ENCODE measurements around the gene NEAT1.

NEAT1 gene

DNA sequence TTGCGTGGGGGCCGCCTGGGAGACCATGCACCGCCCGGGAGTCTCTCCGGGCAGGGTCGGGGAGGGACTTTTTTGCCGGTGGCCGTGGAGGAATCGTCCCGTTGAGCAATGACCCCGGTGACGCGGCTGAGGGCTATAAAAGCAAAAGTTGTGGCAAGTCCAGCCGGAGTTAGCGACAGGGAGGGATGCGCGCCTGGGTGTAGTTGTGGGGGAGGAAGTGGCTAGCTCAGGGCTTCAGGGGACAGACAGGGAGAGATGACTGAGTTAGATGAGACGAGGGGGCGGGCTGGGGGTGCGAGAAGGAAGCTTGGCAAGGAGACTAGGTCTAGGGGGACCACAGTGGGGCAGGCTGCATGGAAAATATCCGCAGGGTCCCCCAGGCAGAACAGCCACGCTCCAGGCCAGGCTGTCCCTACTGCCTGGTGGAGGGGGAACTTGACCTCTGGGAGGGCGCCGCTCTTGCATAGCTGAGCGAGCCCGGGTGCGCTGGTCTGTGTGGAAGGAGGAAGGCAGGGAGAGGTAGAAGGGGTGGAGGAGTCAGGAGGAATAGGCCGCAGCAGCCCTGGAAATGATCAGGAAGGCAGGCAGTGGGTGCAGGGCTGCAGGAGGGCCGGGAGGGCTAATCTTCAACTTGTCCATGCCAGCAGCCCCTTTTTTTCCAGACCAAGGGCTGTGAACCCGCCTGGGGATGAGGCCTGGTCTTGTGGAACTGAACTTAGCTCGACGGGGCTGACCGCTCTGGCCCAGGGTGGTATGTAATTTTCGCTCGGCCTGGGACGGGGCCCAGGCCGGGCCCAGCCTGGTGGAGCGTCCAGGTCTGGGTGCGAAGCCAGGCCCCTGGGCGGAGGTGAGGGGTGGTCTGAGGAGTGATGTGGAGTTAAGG is at the start of gene NEAT1:
Gene NEAT1 (plus strand): TSS at position 166 of the 883 bp plus-strand sequence.
- DNase-seq = peak; percentile 95

DNA sequence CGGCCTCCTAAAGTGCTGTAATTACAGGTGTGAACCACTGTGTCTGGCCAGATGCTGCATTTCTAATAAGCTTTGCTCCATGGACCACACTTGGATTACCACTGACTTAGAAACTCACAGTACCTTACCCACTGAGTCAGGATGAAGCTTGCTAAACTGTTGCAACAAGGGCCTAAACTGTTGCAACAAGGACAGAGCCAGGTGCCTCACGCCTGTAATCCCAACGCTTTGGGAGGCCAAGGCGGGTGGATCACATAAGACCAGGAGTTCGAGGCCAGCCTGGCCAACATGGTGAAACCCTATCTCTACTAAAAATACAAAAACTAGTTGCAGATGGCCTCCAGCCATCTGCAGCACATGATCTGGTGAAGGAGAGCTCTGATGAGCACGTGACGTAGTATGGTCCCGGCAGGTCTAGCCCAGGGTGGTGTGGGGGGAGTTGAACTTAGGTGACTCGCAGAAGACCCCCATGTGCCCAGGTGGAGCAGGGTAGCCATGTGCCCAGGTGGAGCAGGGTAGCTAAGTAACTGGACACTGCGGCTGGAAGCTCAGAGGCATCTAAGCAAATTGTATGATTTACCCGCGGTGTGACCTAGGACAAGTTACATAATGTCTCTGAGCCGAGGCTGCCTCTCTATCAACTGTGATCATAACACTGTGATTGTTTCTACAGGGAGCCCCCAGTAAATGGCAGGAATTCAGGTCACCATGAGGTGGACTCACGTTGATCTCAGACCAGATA is 48.6 kb upstream of the NEAT1 start:
- no peak for DNase-seq

DNA sequence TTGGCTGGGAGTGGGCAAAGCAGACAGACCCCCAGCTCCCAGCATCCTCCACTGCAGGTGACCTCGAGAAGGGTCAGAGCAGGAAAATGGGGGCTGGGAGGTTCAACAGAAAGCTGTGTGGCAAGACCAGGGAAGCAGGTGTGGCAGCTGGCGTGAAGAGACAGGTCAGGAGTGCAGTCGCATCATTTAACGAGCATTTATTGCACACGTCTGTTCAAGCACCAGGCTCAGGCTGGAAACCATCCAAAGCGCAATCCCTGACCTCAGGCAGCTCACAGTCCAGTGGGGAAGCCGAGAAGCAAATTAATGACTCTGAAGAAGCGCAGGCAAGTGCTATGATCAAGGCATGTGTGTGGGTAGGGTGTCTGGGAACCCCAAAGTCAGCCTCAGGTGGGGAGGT is 47.6 kb upstream of the NEAT1 start:
- DNase-seq = no peak

DNA sequence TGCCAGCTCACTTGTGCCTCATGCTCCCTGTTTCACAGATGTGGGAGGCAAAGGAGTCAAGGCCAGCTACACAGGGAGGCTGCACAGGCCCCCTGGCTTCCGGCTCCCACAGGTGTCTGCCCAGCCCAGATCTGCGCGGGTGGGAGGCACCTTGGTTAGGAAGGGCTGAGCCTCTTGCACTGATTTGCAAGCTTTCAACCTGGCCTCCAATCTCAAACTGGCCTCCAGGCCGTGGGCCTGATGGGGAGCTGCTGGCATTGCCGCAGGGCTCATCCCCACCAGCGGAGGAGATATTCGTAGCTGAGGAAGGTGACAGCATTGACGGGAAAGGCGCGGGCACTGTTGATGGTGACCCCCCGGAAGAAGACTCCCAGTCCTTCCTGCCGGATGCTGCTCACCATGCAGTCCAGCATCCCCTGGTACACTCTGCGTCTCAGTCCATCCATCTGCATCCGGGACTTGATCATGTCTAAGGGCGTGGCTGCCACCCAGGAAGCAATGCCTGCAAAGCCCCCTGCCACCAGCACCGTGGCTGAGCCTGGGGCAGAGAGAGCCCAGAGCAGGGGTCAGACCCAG is 46.4 kb upstream of the NEAT1 start:
- DNase-seq = no peak

DNA sequence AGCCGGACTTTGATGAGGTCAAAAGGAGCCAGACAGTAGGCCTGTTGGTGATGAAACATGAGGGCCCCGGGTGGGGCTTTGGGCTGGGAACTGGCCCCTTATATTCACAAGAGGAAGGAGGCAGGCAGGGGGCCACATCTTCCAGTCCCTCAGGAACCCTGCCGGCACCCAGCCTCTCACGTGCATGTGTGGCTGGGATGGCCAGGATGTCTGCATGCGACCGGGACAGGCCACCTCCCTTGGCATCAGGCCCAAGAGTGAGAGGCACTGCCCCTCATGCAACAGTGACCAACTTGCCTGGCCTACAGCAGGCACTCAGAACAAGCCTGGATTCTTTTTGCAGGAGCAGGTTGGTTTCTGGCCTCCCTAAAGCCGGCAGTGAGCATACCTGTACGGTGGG is 45.6 kb upstream of the NEAT1 start:
- DNase-seq = no peak

DNA sequence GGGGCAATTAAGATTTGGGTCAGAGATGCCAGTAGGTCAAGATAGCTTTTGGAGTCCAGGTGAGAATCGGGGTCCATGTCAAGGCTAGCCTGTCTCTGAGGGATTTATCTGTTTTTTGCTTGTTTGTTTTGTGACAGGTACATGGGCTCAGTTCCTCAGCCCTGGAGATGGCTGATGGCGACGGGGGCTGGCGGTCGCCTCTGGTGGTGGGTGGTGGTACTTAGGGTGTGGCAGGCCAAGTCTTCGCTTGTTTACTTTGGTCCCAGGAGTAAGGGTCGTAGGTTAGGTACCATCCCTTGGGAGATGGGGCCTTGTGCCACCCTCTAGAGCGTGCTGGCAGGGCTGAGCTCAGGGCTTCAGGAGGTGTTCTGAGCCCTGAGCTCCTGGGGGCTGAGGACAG is 44.8 kb upstream of the NEAT1 start:
- no peak for DNase-seq

DNA sequence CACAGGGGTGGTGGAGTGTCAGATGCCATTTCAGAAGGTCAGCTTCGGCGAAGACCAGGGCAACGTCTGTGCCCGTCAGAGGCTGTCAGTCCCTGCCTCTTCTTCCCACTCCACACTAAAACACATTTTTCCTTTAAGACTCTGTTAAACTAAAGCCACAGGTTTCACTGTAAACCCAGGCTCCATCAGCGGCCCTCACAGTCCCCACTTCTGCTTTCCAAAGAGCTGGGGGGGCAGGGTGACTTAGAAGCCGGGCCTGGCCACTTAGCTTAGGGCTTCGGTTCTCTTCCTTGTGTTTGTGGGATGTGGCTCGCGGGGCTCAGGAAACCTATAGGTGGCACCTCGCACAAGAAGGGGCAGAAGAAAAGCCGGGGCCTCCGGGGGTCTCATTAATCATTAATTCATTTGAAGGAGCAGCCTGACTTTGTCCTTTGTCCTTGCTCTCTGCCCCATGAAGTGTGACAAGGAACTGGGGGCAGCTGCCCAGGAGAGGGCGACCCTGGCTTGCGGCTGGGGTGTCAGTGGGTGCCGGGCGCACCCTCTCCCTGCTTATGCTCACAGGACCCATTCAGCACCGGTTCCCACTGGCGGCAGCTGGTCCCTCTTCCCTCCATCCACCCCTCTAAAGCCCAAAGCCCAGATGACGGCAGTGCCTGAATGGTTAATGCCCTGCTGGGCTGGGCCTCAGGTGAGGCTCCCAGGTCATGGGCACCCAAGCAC is 44.2 kb upstream of the NEAT1 start:
- DNase-seq = no peak

DNA sequence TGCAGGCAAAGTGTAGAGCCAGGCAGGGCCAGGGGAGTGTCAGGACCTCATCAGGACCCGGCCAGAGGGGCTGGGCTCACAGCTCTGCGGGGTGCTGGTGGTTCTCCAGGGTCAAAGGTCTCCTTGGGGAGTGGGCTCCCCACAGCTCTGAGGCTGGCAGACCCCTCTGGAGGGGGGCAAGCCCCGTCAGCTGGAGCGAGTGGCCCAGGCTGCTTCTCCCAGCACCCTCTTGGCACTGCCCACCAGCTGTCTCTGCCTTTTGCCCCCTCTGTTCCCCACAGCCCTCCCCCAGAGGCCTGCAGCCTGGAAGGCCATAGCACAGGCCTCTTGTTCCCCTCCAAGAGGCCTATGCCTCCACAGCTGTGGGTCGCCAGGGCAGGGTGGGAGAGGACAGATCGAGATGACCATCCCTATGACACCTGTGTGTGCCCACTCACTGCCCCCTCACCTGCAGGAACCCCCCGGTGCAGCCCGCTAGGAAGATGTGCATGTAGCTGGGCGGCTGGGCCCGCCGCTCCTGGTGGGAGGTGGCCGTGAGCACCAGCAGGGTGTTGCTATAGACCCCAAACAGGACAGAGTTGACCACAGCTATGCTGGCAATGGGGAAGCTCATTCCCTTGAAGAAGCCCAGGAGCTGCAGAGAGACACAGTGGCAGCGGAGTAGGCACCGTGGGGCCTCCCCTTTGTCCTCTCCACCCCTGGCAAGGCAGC is 43.5 kb upstream of the NEAT1 start:
- DNase-seq = no peak

DNA sequence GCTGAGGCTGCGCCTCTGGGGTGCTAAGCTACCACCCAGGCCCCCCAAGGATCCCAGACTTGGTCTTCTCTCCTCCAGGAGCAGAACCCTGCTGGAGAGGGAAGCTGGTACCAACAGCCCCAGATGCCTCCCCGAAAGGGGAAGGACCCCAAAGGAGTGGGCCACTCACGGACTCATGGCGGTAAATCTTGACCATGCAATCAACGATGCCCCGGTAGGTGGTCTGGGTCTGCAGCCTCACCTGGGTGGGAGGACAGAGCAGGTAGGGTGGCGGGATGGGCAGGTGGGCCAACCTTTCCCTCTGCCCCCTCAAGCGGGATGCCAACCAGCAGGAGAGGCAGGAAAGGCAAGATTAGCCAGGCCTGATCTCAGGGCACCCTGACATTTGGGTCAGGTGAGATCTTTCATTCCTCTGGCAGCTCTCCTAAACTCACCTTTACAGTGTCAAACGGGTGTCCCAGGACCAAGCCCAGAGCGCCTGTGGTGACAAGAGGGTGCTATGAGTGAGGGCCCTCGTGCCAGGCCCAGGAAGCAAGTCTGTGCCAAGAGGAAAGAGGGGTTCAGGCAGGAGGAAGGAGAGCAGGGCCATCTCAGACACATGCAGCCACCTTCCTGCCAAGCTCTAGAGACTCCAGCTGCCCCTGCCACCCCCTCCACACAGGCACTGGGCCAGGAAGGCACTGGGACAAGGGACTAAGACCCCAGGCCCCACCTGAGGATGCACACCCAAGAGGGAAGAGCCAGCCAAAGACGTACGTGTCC is 42.7 kb upstream of the NEAT1 start:
- DNase-seq = no peak

DNA sequence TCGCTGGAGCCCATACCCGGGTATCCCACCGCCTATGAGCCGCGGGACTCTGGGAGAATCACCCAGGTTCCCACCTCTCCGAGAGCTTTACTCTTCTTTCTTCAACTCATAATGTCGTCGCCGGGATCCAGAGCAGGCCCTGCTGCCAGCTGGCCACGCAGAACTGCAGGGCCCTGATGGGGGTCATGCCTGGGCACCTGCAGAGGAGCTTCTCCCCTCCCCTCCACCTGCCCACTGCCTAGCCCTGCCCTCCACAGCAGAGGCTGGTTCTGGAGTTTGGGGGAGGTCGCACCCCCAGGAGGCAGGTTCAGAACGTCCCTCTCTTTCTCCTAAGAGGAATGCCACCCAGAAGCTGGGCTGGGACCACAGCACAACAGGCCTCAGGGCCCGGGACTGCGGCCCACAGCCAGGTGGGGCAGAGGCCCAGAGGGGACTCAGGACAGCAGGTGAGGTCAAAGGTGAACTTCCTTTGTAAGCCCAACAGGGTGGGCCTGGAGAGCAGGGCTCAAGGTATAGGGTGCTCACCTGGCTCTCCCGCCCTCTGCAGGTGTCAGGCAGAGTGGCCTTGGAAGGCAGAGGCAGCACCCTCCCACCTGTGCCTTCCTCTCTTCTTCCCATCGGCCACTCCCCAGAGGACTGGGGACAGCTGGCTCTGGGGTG is 42.0 kb upstream of the NEAT1 start:
- no peak for DNase-seq

DNA sequence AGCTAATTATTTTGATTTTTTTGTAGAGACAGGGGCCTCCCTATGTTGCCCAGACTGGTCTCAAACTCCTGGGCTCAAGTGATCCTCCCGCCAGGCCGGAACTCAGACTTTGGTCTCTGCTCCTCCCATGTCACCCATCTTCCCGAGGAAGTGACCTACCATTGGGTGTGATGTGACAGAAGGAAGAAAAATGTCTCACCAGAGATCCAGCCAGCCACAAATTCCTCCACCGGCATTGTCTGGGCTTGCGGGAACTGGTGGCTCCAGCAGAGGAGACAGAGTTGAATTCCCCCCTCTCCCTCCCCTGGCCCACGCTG is 40.9 kb upstream of the NEAT1 start:
- no peak for DNase-seq

DNA sequence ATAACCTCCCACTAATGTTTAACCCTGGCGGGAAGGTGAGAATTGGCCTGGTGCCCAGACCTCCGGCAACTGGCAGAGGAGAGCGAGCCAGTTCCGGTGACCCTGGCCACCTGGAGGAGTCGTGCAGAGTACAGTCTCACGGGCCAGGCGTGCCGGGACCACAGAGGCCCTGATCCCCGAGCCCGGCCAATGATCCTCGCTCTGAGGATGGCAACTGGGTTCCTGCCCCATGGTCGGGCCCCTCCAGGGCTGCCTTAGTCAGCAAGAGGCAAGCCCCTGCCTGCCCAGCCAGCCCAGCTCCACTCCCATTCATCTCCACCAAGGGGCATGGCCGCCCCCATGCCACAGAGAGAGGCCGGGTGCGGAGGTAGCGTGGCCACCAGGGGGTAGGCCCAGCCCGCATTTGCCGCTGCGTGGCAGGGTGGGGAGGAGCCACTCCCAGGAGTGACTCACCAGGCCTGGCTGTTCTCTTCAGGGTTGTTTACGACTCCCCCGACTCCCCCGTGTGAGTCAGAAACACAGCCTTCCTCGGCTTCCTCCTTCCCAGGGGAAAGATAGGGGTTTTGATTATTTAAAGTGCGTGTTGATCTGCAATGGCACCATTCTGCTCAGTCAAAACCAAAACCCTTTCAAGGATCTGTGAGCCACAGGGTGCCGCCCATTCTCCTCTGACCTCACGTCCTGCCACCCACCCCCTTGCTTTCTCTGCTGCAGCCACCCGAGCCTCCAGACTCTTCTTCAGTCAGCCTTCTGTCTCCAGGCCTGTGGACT is 40.4 kb upstream of the NEAT1 start, which contains the start of gene SLC25A45:
Gene SLC25A45 (minus strand): TSS at position 614 of the 771 bp plus-strand sequence. CDS start 695 bp downstream, outside the sequence.
- peak; percentile 83 for DNase-seq

DNA sequence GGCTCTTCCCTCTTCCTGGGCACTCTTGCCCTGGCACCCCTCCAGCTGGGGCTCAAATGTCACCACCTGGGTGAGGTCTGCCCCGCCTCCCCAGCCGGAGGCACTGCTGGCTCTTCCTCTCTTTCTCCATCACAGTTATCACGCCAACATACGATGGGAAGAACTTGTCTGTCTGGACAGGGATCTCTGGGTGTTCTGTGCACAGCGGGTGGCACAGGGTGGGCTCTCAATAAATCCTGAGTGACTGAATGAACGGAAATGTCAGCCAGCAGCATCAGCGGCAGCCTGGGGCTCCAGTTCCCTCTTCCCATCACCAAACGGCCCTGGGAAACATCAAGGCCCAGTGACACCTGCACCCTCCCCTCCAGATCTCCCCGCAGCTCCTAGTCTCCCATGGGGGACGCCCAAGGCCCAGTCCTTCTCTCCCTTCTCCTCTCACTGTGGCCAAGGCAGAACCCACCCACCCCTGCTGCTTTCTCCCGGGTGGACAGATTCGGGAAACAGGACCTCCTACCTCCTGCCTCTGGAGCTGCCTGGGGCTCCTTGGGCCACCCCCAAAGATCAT is 39.7 kb upstream of the NEAT1 start:
- peak; percentile 71 for DNase-seq

DNA sequence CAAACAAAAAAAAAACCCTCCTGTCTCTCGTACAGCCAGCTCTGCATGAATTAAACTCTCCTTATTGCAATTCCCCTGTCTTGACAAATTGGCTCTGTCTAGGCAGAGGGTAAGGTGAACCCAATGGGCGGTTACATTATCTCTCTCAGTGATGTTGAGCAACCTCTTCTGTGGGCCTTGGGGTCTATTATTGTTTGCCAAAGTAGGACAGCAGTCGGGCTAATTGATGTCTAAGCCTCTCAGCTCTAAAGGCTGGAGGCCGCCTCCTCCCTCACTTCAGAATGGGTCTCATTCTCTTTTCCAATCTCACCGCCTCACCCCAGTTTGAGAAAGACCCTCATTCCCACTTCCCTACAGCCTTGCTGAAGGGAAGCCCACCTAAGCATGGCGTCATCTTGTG is 38.8 kb upstream of the NEAT1 start:
- DNase-seq = no peak

DNA sequence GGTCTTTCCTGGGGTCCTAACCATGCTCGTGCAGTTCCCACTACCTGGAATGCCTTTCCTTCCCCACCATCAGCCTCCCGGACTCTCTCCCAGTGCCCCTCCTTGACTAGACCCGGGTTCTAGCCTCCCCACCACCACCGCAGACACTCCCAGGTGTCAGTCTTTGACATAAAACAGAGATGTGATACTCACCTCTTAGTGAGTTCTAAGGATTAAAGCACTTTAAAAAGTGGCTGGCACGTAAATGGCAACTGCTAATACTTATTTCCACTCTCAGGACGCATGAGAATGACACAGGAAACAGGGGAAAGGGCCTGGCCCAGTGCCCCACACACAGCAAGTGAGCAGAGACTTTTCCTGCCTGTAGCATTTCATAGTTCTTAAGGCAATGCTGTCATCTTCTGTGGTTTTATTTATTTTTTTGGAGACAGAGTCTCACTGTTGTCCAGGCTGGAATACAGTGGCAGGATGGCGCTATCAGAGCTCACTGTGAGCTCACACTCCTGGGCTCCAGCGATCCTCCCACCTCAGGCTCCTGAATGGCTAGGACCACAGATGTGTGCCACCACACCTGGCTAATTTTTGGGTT is 38.2 kb upstream of the NEAT1 start:
- no peak for DNase-seq

DNA sequence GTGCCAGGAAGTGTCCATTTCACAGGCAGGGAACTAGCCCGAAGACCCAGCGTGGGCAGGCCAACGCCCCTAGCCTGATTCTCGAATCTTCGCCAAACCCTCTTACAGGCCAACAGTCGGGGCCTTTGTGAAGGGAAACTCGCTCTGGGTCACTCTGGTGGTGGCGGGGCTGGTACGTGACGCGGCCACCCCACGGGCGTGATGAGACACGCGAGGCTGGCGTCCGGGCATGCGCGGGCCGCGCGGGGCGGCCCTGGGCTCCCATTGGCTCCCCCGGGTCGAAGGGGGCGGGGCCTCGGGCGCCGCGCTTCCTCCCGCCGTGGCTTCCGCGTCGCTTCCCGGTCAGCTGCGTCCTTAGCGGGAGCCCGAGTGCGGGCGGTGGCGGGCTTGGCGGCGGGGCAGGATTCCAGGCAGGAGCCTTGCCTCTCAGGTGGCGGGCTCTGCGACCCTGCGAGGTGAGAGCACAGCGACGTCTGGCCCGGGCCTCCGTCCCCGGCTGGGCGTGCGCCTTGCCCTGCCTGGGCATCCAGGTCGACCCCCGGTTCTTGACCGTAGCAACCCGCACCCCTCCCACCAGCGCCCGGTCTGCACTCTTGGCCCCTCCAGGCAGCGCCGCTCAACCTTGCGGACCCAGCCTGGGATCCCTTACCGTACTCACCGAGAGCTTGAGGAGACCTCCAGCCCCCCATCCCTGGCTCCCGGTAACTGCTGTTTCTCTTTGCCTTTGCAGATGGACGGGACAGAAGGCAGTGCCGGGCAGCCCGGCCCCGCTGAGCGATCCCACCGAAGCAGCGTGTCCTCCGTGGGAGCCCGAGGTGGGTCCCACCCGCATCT is 36.1 kb upstream of the NEAT1 start, which contains the start of gene FRMD8:
Gene FRMD8 (plus strand): TSS at position 331 of the 834 bp plus-strand sequence. CDS start 400 bp downstream, at position 731.
- DNase-seq = peak; percentile 89

DNA sequence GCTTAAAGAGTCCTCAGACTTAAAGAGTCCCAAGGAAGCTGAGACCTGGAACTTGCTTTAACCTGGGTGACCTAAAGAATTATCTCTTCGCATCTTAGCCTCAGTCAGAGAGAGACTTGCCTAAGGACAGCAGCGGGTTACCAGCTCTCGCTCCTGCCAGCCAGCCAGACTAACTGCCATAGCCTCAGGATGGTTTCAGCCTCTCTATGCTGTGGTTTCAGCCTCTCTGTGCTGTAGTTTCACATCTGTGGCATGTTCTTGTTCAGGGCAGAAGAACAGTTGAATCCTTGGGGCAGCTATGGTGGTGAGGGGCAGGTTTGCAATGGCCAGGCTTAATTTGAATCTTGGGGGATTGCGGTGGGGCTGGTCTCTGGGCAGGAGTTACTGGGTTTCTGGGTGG is 33.9 kb upstream of the NEAT1 start:
- DNase-seq = no peak

DNA sequence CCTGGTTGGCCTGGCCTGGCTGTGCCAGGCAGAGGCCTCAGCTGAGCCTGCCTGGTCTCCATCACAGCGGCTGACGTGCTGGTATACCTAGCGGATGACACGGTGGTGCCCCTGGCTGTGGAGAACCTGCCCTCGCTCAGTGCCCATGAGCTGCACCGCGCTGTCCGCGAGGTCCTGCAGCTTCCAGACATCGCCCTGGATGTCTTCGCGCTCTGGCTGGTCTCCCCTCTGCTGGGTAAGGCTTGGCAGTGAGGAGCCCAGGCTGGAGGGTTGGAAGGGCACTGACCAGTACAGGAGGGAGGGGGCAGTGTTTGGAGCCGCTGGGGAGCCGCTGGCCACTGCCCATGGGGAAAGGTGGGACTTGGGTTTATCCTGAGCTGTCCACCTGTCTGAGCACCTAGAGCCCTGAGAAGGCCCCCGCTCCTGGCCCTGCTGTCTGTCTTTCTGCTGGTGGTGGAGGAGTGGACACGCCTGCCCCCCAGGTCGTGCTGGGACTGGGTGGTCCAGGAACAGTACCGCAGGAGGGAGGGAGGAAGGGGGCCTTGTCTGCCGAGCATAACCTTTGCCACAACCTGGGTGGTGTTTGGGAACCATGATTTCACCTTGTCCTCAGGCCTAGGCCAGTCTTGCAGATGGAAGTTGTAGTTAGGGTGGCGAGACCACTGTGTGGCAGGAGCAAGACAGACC is 33.2 kb upstream of the NEAT1 start:
- no peak for DNase-seq

Data from midbrain (tissue), 1 donor.